ENCODE results near the gene ELOA2. TPM values are rescaled to one million over a fixed set of nuclear protein-coding genes. Genes with fewer than 3 reads are reported as not detected.

ELOA2 gene
- total RNA-seq = not detected in 2 replicates

GRCh38 chr18:47035156-47035671, at the start of gene ELOA2:
Gene ELOA2, minus strand, starts transcription at chr18:47035621. Its CDS starts 357 bp downstream, at chr18:47035264.

Other genes starting within 250 kb of the ELOA2 start
- gene PIAS2, start 118.1 kb downstream of the ELOA2 start, total RNA-seq = 14.1 and 18.4 TPM in 2 replicates
- 3.4 and 4.1 TPM in 2 replicates for gene KATNAL2, start 118.0 kb downstream of the ELOA2 start, total RNA-seq
- gene HDHD2, start 114.9 kb upstream of the ELOA2 start, total RNA-seq = 19.4 and 21.3 TPM in 2 replicates
- gene IER3IP1, start 140.7 kb upstream of the ELOA2 start, total RNA-seq = 26.4 and 39.2 TPM in 2 replicates
- gene SKOR2, start 216.0 kb upstream of the ELOA2 start, total RNA-seq = not detected in 2 replicates

Measured in aortic smooth muscle cell (primary cell).